GM18868 (cell line): ENCODE data around the gene HAP1.

Experiments
- ATAC-seq: cut with Tn5 transposase; IDR thresholded peaks from one replicate; pipeline ENCODE4 v1.9.1; 2021; ENCODE audit warnings: mild to moderate bottlenecking, moderate library complexity; ENCODE audit not compliant: unreplicated experiment

Gene HAP1

DNA sequence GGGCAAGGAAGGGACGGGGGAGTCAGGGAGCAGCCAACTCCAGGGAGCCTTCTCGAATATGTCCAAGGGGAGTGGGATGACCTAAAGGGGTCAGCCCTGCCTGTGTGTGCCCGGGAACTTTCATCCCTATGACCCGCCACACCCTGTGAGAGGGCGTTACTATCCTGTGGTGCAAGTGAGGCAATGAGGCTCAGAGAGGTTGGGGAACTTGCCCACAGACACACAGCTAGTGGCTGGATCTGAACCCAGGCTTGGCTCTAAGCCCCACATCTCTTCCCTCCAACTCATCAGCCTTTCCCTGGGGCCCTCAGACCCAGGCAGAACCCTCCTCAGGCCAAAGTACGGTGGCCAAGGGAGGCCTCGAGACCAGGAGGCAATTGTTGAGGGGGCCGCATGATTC, 28.9 kb upstream of the HAP1 start:
- no peak for ATAC-seq

DNA sequence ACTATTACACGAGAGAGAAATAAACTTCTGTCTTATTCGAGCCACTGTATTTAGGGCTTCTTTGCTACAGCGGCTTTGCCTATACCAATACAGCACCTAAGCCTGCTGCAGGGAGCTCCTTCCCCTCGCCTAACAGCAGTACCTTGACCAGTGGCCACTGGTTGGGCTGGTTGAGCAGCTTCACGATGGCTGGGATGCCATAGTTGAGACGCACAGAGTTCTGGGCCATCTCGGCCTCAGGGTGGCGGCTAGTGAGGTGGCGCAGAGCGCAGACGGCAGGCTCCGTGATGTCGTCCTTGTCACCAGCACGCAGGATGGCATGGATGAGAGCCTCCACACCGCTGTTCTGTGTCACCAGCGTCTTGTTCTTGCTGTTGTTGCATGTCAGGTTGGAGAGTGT, 28.4 kb upstream of the HAP1 start:
- no peak for ATAC-seq

DNA sequence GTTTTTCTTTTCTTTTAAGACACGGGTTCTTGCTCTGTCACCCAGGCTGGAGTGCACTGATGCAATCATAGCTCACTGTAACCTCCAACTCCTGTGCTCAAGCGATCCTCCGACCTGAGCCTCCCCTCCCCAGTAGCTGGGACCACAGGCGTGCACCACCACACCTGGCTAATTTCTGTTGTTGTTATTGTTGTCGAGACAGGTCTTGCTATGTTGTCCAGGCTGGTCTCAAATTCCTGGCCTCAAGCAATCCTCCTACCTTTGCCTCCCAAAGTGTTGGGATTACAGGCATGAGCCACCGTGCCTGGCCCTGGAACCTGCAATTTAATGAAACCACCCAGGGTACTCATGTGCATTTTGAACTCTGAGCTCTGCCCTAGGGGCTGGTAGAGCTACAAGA, 27.9 kb upstream of the HAP1 start:
- no peak for ATAC-seq

DNA sequence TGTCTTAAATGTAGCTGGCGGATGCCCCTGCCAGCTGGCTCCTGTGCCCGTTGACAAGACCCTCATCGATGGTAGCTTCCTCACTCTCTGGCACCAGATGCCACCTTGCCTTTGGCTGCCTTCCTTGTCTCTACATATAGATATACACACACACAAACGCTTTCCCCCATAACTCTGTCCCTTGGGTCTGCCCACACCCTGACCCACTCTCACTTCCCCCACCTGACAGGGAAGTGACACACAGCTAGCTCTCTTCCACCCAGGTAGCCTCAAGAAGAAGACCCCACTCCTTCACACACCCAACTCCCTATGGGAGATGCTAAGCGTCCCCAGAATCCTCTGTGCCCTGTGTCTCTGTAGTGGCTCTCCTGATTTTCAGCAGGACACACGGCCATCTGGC, 26.4 kb upstream of the HAP1 start:
- no peak for ATAC-seq

DNA sequence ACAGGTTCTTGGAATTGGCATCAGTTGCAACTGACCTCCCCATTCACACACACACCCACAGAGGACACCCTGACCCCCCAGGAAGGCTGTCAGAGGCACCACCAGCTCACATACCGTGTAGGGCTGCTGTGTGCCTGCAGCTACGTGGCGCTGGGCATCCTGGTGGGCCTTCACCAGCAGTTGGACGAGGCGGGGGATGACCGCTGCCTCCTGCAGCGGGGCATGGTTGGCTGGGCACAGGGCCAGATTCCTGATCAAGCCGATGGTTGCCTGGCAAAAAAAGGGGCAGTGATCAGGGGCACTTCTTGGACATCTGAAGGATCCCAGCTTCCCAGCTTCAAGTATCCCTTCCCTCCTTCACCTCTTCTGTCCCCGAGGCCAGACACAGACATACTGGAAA, 24.2 kb upstream of the HAP1 start:
- ATAC-seq = no peak

DNA sequence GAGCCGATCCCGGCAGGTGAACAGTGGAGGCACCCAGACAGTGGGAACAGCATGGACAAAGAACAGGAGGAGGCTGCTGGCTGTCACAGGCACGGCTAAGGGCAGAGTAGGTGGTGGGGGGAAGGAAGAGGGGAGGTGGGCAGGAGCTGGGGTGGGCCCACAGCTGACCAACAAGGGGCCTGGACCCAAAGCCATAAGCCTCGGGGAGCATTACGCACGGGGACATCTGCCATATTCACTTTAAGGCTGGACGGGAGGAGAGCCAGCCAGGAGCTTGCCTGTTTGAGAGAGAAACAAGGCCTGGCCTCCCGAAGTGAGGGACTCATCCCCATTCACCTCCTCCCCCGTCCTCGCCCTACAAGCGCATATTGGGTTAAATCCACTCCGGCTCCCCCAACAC, 19.6 kb upstream of the HAP1 start:
- no peak for ATAC-seq

DNA sequence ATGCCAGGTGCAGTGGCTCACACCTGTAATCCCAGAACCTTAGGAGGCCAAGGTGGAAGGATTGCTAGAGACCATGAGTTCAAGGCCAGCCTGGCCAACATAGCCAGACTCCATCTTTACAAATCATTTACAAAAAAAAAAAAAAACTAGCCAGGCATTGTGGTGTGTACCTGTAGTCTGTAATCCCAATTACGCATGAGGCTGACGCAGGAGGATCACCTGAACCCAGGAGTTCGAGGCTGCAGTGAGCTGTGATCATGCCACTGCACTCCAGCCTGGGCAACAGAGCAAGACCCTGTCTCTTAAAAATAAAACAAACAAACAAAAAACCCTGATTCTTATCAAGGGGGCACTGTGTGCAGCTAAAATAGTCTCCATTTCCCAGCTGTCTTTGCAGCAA, 16.8 kb upstream of the HAP1 start:
- ATAC-seq = no peak

DNA sequence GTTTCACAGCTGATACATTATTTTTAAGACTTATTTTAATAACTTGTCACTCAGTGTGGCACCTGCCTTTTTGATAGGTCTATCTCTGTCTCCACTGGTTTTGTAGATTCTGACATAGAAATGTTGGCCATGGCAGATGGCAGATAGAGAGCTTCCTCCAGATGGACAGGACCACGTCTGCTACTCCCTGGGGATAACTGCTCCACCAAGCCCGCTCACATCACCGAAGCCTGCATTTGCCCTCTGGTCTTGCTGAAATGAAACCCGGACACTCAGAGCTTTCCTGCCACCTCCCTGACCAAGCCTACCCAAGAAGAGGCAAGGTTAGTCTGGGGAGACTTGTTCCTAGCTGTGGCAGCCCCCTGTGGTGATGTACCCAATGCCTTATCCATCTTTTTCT, 16.4 kb upstream of the HAP1 start:
- no peak for ATAC-seq

DNA sequence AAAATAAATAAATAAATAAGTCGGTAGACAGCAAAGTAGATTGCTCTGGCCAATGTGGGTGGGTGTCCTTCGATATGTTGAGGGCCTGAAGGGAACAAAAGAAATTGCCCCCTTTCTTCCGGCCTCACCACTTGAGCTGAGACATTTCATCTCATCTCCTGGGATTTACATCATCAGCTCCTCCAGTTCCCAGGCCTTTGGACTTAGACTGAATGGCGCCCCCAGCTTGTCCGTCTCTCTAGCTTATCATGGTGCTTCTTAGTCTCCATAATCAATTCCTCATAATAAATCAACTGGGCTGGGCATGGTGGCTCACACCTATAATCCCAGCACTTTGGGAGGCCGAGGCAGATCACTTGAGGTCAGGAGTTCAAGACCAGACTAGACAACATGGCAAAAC, 13.8 kb upstream of the HAP1 start:
- no peak for ATAC-seq

DNA sequence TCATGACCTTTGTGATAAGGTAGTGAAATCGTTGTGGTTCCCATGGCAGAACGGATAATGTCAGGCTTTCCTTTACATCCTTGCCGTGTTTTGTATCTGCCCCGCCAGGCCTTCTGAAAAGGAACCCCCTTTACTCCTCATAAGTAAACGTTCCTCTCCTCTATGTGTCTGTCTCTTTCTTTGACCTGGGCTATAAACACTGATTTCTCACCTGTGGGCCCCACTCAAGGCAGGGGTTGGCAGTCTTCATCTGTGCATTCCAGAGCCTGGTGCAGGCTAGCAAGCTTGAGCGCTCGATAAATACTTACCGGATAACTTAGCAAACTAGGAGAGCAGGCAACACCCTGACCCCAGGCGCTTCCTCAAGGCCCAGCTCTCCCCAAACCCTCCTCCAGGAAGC, 7.3 kb upstream of the HAP1 start:
- no peak for ATAC-seq

DNA sequence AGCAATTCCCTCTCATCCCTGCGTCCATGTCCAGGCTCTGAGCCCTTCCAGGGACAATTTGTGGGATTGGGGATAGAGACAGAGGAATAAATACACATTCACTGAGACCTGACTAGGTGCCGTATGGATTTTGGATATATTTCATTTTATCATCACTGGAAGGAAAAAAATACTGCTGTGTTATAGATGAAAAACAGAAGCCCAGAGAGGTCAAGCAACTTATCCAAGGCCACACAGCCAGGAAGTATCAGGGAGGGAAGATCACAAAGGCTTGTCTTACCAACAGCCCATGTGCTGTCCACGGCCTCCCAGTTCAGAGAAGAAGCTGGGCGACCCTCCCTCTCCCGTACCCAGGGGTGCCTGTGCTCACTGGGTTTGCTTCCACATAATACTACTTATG, 6.1 kb upstream of the HAP1 start:
- ATAC-seq = no peak

DNA sequence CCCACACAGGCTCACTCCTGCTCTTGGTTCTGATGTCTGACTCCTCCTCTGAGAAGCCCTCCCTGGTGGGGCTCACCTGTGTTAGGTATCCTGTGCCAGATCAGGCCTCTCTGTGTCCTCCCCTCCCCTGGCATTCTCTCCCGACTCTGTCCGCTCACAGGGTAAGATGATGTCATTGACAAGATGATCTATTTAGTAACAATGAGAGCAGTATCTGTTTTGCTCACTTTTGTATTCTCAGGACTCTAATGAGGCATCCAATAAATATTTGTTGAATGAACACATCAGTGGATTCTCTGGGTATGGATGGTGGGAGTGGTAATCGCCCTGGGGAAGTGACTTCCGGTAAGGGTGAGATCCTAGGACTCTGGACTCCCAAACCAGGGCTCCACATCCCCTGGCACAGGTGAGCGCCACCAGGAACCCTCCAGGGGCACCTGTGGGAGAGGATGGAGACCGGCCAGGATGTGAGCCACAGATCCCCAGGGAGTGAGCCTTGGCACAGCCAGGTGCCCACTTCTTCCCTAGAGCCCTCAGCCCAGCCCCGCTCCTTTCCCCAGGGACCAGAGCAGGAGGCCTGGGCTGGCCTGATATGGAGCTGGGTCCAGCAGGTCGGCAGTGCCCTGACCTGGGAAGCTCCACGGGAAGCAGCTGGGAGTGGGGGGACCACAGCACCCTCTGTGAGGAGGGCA, 5.4 kb upstream of the HAP1 start:
- no peak for ATAC-seq

DNA sequence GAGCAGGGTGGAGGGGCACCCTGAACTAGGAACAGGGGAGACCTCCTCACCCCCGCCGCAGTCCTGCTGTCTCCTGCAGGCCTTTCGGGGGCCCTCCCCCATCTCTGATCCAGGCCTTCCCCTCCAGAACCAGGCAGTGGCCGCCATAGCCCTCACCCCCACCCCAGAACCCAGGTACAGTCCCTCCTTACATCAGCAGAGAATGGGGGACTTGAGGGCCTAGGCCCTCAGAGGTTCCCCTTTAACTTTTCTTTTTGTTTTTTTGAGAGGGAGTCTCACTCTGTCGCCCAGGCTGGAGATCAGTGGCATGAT, 4.3 kb upstream of the HAP1 start:
- no peak for ATAC-seq

DNA sequence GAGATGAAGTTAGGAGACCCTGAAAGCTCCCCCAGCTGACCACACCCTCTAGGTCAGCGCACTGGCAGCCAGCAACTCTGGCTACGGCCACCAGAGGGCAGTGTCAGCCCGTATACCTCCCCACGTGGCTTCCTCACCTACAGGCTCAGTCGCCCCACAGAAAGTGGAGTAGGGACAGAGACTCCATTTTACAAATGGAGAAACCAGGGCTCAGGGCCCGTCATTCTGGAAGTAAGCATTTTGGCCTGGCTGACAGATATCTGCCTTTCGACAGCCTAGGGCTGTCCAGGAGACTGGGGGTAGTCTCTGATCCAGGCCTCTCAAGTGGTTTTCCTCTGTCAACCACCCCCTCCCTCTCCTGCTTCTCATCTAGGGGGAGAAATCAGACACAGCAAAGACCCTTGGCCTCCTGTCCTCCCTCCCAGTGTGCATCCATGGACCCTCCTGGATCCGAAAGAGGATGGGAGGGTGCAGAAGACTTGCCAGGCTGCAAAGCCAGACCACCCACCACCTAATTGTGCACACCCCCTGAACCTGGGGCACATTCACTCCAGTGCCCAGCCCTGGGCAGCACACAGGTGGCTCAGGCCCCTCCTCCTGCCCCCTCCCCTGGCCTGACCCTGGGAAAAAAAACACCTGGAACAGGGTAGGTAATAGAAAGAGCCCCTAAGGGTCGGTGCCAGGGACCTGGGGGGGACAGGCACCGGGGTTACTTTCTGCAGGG, 3.8 kb upstream of the HAP1 start:
- ATAC-seq = no peak

DNA sequence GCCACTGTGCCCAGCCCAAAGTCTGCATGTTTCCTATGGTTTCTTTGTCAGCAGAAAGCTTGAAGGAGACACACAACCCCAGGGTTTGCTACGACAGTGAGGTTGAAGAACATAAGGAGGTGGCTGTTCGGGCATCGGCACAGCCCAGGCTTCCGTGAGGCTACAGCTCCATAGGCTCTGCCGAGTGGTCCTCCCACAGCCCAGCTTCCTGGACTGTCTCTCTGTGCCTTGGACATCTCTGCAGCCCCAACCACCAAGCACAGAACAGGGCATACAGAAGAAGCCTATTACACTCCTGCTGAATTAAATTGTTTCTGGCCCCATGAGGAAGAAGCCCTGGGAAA, 3.2 kb upstream of the HAP1 start:
- ATAC-seq = no peak

DNA sequence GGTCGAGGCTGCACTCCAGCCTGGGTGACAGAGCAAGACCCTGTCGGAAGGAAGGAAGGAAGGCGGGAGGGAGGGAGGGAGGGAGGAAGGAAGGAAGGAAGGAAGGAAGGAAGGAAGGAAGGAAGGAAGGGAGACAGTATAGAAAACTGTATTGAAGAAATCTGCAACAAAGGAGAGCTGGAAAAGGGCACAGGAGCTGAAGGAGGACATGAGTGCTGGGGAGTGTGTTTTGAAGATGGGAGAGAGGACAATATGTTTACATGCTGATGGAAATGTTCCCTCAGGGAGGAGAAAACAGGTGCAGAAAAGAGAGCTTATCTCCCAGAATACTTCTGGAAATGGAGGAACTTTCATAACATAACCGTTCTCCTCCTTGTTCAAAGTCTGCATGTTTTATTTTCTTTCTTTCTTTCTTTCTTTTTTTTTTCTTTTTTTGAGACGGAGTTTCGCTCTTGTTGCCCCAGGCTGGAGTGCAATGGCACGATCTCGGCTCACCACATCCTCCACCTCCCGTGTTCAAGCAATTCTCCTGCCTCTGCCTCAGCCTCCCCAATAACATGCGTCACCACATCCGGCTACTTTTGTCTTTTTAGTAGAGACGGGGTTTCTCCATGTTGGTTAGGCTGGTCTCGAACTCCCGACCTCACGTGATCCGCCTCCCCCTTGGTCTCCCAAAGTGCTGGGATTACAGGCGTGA, 2.7 kb upstream of the HAP1 start:
- no peak for ATAC-seq

DNA sequence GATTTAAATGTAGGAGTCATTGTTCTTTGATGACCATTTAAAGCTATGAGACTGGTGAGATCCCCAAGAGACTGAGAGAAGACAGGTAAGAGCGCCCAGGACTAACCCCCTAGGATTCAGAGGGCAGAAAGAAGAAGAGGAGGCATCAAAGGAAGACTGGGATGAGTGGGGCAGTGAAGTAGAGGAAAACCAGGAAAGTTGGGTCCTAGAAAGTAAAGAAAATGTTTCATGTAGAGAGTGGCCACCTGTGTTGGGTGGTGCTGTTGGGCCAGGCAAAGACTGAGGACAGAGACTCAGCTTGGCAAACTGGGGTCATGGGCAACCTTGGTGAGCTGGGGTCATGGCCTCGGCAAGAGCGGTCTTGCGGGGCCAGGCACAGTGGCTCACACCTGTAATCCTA, 1.3 kb upstream of the HAP1 start:
- no peak for ATAC-seq

DNA sequence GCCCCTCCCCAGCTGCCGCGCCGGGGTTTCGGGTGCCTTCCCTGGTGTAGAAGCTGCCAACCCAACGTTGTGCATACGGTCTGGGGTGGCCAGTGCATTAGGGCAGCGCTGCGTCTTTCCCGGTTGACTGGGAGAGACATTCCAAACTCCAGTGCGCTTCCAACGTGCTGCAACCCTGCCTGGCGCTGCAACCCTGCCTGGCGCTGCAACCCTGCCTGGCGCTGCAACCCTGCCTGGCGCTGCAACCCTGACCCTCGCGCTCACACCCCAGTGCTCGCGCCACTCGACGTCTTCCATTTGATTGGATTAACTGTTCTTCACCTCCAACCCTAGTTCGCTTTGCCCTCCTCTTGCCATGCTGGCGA, 488 bp upstream of the HAP1 start:
- no peak for ATAC-seq

DNA sequence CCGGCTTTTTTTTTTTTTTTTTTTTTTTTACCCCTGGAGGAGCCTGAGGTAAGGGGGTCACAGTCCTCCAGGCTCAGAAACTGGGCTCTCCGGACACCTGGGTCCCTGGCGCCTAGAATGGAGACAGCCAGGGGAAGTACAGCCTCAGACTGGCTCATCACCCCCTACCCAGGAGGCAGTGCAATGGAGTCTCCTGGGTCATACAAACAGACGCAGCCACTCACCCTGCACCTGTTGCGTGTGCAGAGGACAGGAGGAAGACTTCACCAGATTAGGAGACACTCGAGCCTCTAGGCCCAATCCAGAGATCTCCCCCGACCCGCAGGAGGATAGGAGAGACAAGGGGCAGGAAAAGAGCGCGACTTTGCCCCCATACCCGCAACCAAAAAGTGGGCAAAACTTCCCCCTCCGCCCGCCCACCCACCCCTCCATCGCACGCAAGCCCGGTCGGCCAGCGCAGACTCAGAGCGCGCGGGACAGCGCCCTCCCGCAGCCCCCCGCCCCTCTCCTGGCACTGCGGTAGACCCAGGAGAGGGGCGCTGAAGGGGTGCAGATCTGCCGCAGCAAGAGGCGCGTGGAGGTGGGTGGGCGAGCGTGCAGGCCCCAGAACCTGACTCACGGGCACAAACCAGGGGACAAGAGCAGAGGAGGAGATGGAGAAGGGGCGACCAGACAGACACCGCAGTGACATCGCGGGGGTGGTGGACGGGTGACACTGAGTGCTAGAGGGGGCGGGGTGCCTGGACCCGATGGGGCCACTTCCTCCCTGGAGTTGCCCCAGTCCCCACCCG, 900 bp downstream of the HAP1 start:
- no peak for ATAC-seq

DNA sequence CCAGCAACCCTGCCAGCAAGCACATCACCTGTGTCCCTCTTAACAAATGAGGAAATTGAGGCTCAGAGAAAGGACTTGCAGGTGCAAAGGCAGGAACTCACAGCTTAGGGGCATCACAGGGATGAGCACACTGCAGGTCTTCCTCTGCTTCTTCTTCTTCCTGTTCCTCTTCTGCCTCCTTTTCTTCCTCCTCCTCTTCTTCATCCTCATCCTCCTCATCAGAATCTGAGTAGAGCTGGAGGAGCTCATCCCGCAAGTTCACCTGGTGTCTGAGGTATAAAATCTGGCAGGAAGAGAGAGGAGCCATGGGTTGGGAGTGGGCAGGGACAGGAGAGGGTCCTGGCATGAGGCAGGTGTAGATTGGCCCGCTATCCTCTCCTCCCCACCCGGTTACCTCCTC, 2.6 kb downstream of the HAP1 start:
- no peak for ATAC-seq

DNA sequence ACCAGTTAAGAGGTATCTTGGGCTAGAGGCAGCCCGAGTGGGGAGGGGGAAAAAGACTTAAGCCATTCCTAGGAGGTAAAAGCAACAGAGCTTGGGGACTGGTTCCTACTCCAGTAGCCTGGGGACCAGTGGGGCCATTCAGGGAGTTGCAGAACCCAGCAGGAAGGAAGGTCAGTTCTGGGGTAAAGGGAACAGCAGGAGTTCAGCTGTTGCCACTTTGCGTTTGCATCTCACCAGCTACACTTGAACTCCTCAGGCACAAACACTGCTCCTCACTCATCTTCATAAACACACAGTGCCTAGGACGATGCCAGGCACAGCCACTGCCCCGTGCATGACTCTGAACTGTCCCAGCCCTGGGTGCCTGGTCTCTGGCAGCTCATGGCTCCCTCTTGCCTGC, 4.0 kb downstream of the HAP1 start:
- ATAC-seq = no peak

DNA sequence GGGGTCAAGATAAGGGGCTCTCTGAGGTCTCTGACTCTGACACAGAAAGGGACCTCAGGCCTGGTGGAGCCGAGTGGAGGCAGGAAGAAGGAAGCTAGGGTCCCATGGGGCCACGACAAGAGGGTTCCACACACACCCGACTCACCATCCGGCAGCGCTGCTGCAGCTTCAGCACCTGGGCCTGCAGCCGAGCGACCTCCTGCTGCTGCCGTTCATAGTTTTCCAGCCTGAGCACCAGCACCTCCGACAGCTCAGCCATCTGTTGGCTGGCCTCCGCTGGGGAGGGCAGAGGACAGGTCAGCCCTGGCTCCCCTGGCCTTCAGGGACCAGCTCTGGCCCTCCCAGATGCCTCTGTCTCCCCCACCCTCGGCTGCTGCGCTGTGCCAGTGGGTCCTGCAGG, 6.4 kb downstream of the HAP1 start:
- no peak for ATAC-seq
